Keratinocyte (primary cell): ENCODE measurements around the gene NKX2-3. TPM values are rescaled to one million over a fixed set of nuclear protein-coding genes. Genes with fewer than 3 reads are reported as not detected.

Source experiments
- DNase-seq: peaks from one replicate; pipeline ENCODE4 v3.0.0-alpha.2; 2011; ENCODE audit warnings: low read depth, missing footprints, low spot score
- FAIRE-seq: peaks from 2 replicates; lab custom pipeline; 2011; peaks lifted over from hg19 to GRCh38; lab: Jason Lieb, UNC
- H2AFZ ChIP-seq: 2 replicates; pipeline ENCODE4 v1.6.0; 2012; ENCODE audit warnings: low read length, control low read depth, inconsistent platforms; ENCODE audit not compliant: control insufficient read depth
- H3K27ac ChIP-seq: 2 replicates; pipeline ENCODE4 v1.5.1; 2011; ENCODE audit warnings: low read length; ENCODE audit not compliant: control insufficient read depth, insufficient read depth
- H3K27me3 ChIP-seq: 3 replicates; pipeline ENCODE4 v1.6.0; 2011; ENCODE audit warnings: low read length; ENCODE audit not compliant: control insufficient read depth, insufficient read depth; ENCODE audit errors: extremely low read depth
- H3K36me3 ChIP-seq, 2 experiments: 2 replicates in 1 of 2; 3 replicates in 1 of 2; pipeline ENCODE4 v1.5.1; 2011; ENCODE audit warnings: low read length in 2 of 2, mild to moderate bottlenecking in 1 of 2; ENCODE audit not compliant: control insufficient read depth in 2 of 2, insufficient read depth in 2 of 2; ENCODE audit errors: extremely low read depth in 1 of 2
- H3K4me1 ChIP-seq: 3 replicates; pipeline ENCODE4 v1.5.1; 2011; ENCODE audit warnings: low read length; ENCODE audit not compliant: control insufficient read depth, insufficient read depth; ENCODE audit errors: extremely low read depth
- H3K4me2 ChIP-seq: 3 replicates; pipeline ENCODE4 v1.6.0; 2011; ENCODE audit warnings: low read depth, low read length; ENCODE audit not compliant: control insufficient read depth, insufficient read depth; ENCODE audit errors: extremely low read depth
- H3K4me3 ChIP-seq, 3 experiments: fragments of 200-600 bp in 1 of 3; sonication (generic) in 1 of 3; 2 replicates in 2 of 3; 3 replicates in 1 of 3; pipeline ENCODE4 v1.5.1; 2011 to 2016; ENCODE audit warnings: low read length in 3 of 3, mild to moderate bottlenecking in 3 of 3, control low read depth in 2 of 3, inconsistent platforms in 1 of 3, low read depth in 1 of 3, mixed read lengths in 1 of 3, mixed run types in 1 of 3, moderate library complexity in 1 of 3; ENCODE audit not compliant: control insufficient read depth in 2 of 3, insufficient read depth in 2 of 3; ENCODE audit errors: extremely low read depth in 1 of 3
- H3K79me2 ChIP-seq: 2 replicates; pipeline ENCODE4 v1.6.0; 2012; ENCODE audit warnings: low read length; ENCODE audit not compliant: control insufficient read depth, insufficient read depth
- H3K9ac ChIP-seq: 3 replicates; pipeline ENCODE4 v1.6.0; 2011; ENCODE audit warnings: low read length; ENCODE audit not compliant: control insufficient read depth, insufficient read depth; ENCODE audit errors: extremely low read depth
- H3K9me1 ChIP-seq: 3 replicates; pipeline ENCODE4 v1.6.0; 2011; ENCODE audit warnings: low read length; ENCODE audit not compliant: control insufficient read depth, insufficient read depth; ENCODE audit errors: extremely low read depth
- H3K9me3 ChIP-seq: 2 replicates; pipeline ENCODE4 v1.5.1; 2012; ENCODE audit warnings: low read depth, low read length; ENCODE audit not compliant: control insufficient read depth
- H4K20me1 ChIP-seq: 3 replicates; pipeline ENCODE4 v1.6.0; 2011; ENCODE audit warnings: low read length; ENCODE audit not compliant: control insufficient read depth, insufficient read depth; ENCODE audit errors: extremely low read depth
- CTCF ChIP-seq, 3 experiments: IDR thresholded peaks in 1 of 3; conservative IDR thresholded peaks in 1 of 3; optimal IDR thresholded peaks in 1 of 3; 2 replicates in 2 of 3; 3 replicates in 1 of 3; pipeline versions ENCODE3 to v1.5.1; 2011; ENCODE audit warnings: low read length in 3 of 3, mild to moderate bottlenecking in 3 of 3, moderate library complexity in 2 of 3, control low read depth in 1 of 3, inconsistent platforms in 1 of 3; ENCODE audit not compliant: insufficient read depth in 2 of 3; ENCODE audit errors: extremely low read depth in 1 of 3
- EZH2 ChIP-seq: IDR thresholded peaks from one replicate; pipeline ENCODE4 v1.6.1; 2012; ENCODE audit warnings: inconsistent platforms, mild to moderate bottlenecking, low read length, moderate library complexity
- dilution Hi-C: fragments of 300-500 bp; cut with MboI; formaldehyde crosslinking; loops from one replicate; pipeline ENCODE4 v1.7.0; 2020; ENCODE audit warnings: low sequenced_read_pairs; ENCODE audit not compliant: extremely low pct_ligation_motif_present
- polyA plus RNA-seq, 5 experiments: library from polyadenylated mRNA; depleted of rRNA in 3 of 5; stranded (reverse) in 3 of 5; stranded (forward) in 1 of 5; unstranded in 1 of 5; fragments of >200 nt; gene quantifications; 1 replicate in 1 of 5; 2 replicates in 3 of 5; 3 replicates in 1 of 5; pipeline versions ENCODE4 v1.2.1 to v1.2.3, GENCODE V29; 2011 to 2012; ENCODE audit warnings: missing spikeins in 2 of 5, low read depth in 1 of 5, low replicate concordance in 1 of 5

Gene NKX2-3
- polyA plus RNA-seq, 1 donor (not counting 4 experiments of a cell fraction or from before 2014, with no cell fraction given): not detected

- no peak for FAIRE-seq
- no peaks in the 10 kb centered on the region for H3K9me3 ChIP-seq
- no peaks in the 10 kb centered on the region for H3K9me1 ChIP-seq
- no peaks in the 10 kb centered on the region for H3K36me3 ChIP-seq
- H4K20me1 ChIP-seq: no peaks in the 10 kb centered on the region
- H3K4me3 ChIP-seq: no peak overlapping the region
- H3K9ac ChIP-seq: no peak overlapping the region
- H2AFZ ChIP-seq: no peak overlapping the region
- H3K4me2 ChIP-seq: no peak overlapping the region
- no peaks in the 10 kb centered on the region for H3K79me2 ChIP-seq
- peaks cover 15% of the 10 kb centered on the region for H3K27me3 ChIP-seq
- H3K4me1 ChIP-seq: peaks cover 6% of the 10 kb centered on the region
- TF ChIP-seq EZH2 (no peak), CTCF (optimal IDR thresholded peaks at IDR 0.05 in 1 of 3, IDR thresholded peaks at IDR 0.05 in 1 of 3, conservative IDR thresholded peaks at IDR 0.05 in 1 of 3; ENCODE audit: extremely low read depth in 1 of 3, insufficient read depth in 2 of 3, low read length in 3 of 3) (no peak)
- dilution Hi-C loops: no loop called here
- no peak overlapping the region for H3K27ac ChIP-seq
- no peak for DNase-seq
These were observed 18.9 kb downstream of the NKX2-3 start for GRCh38 chr10:99551616-99552015.

- H3K9me1 ChIP-seq: no peaks in the 10 kb centered on the region
- H3K27me3 ChIP-seq: peaks cover 15% of the 10 kb centered on the region
- H3K9ac ChIP-seq: no peak overlapping the region
- H3K9me3 ChIP-seq: no peaks in the 10 kb centered on the region
- no peak overlapping the region for H2AFZ ChIP-seq
- no peak overlapping the region for H3K4me3 ChIP-seq
- no peaks in the 10 kb centered on the region for H3K36me3 ChIP-seq
- TF ChIP-seq EZH2 (no peak), CTCF (optimal IDR thresholded peaks at IDR 0.05 in 1 of 3, IDR thresholded peaks at IDR 0.05 in 1 of 3, conservative IDR thresholded peaks at IDR 0.05 in 1 of 3; ENCODE audit: extremely low read depth in 1 of 3, insufficient read depth in 2 of 3, low read length in 3 of 3) (no peak)
- dilution Hi-C loops: no loop called here
- no peaks in the 10 kb centered on the region for H3K79me2 ChIP-seq
- no peak overlapping the region for H3K27ac ChIP-seq
- H3K4me1 ChIP-seq: peaks cover 6% of the 10 kb centered on the region
- H4K20me1 ChIP-seq: no peaks in the 10 kb centered on the region
- no peak for FAIRE-seq
- DNase-seq: no peak
- H3K4me2 ChIP-seq: no peak overlapping the region
These were observed 22.6 kb downstream of the NKX2-3 start for GRCh38 chr10:99555371-99555770.
